ENCODE results near the gene RPN1.

The RPN1 gene

GRCh38 chr3:128581566-128581965 lies 69.1 kb downstream of the RPN1 start:
- TF ChIP-seq GATA2 (IDR thresholded peaks at IDR 0.05; ENCODE audit: low read depth, low read length) (no peak), GATA3 (IDR thresholded peaks at IDR 0.05; ENCODE audit: low read depth, low read length) (no peak)

DNA sequence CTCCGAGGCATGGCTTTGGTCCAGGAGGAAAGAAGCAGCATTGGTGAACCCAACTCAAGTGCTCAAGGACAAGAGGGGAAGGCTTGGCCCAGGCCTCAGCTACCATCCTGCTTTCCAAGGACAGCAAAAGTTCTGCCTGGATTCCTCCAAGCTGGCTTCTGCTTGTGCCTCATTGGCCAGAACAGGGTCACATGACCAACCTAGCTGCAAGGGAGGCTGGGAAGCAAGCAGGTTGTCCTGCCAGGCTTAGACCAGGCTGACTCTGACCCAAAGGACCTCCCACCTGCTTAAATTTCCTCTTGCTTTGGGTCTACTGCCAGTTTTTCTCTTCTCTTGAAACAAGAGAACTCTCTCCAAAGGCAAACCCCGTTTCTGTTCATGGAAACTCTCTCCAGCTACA lies 70.7 kb downstream of the RPN1 start:
- TF ChIP-seq GATA3 (IDR thresholded peaks at IDR 0.05; ENCODE audit: low read depth, low read length) (no peak), GATA2 (IDR thresholded peaks at IDR 0.05; ENCODE audit: low read depth, low read length) (no peak)

DNA sequence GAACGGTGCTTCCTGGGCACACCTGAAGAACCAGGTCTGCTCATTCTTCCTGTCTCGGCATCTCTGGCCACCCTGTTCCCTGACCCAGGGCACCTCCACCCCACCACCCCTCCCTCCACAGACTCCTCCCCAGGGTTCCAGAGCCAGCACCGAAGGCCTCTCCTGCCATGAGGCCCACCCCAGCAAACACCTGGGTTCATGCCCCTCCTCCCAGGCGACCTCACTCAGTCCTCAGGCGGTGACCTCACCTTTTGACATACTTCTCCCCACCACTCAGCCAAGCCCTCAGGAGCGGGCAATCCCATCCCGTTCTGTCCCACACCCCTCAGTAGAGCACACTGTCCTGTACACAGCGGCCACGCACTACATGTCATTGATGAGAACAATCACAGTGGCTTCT lies 72.3 kb downstream of the RPN1 start:
- TF ChIP-seq GATA2 (IDR thresholded peaks at IDR 0.05; ENCODE audit: low read depth, low read length) (no peak), GATA3 (IDR thresholded peaks at IDR 0.05; ENCODE audit: low read depth, low read length) (no peak)

GRCh38 chr3:128577711-128578110 lies 72.9 kb downstream of the RPN1 start:
- TF ChIP-seq GATA2 (IDR thresholded peaks at IDR 0.05; ENCODE audit: low read depth, low read length), result no peak
- TF ChIP-seq GATA3 (IDR thresholded peaks at IDR 0.05; ENCODE audit: low read depth, low read length), result no peak

- TF ChIP-seq GATA2 (IDR thresholded peaks at IDR 0.05; ENCODE audit: low read depth, low read length) (no peak), GATA3 (IDR thresholded peaks at IDR 0.05; ENCODE audit: low read depth, low read length) (no peak)
These were observed 74.3 kb downstream of the RPN1 start for GRCh38 chr3:128576290-128576689.

DNA sequence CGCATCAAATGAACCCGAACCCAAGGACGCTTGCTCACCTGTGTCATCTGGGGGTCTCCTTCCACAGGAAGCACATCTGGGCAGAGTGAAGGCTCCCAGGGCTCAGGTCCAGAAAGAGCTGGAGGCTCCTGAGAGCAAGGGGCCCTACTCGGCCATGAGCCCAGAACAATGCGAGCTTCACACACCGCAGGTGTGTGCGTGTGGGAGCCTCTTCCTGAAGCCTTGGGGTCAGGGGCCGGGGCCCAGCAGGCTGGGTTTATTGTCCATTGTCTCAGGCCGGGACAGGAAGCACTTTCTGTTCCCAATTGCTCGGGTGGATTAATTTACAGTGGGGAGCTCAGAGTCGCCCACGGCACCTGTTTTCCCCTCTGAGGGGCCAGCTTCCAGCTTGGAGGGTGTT lies 74.8 kb downstream of the RPN1 start:
- TF ChIP-seq GATA2 (IDR thresholded peaks at IDR 0.05; ENCODE audit: low read depth, low read length) (no peak), GATA3 (IDR thresholded peaks at IDR 0.05; ENCODE audit: low read depth, low read length) (no peak)

DNA sequence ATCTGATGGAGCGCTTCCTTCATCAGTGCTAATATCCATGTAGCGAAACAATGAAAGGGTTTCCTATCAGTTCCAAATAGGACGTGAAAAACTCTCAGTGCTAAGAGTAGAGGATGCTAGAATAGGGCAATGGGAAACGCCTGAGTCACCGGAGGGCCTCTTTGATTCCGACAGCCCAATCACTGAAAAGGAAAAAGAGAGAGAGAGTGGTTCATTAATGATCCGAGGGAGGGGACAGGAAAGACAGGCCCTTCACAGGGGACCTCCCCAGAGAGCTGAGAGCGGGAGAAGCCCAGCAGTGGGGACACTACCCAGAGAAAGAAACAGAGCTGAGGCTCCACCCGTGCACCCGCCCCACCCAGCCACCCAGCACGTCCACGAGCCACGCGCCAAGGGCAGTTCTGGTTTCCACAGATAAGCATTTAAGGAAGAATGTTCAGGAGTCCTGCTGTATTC lies 76.9 kb downstream of the RPN1 start:
- no peak for TF ChIP-seq GATA2 (IDR thresholded peaks at IDR 0.05; ENCODE audit: low read depth, low read length)
- no peak for TF ChIP-seq GATA3 (IDR thresholded peaks at IDR 0.05; ENCODE audit: low read depth, low read length)

DNA sequence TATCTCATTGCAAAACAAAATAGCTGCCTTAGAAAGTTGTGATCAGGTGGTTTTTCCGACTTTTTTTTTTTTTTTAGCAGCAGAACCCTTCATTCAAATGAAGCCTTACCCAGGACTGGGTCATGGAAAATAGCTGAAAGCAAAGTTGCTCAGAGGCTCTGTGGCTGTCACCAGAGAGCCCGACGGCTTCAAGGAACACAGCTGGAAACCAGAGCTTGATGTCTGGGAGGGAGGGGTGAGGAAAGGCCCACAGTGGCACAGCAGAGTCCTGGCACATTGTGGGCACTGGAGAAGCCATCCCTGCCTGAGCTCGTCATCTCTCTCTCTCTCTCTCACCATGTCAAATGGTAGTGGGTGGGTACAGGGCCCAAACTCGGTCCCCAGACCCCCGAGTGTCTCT lies 77.5 kb downstream of the RPN1 start:
- TF ChIP-seq GATA2 (IDR thresholded peaks at IDR 0.05; ENCODE audit: low read depth, low read length), result no peak

DNA sequence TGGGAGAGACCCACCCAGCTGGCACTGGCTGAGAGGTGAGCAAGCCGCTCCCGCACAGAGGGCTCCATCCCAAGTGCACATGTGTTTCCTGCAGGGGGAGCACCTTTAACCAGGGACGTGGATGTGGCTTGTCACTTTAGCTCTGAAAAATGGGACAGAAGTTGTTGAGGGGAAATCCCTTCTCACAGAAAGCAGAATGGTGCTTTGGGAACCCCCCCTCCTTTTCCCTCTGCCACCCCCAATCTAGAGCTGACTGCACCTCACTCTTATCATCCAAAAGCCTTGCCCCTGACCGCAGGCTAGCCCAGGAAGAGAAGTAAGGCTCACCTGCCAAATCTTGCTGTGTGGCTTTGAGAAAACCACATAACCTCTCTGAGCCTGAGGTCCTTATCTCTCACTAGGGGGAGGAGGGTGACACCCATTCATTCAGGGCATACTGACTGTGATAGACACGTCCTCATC lies 77.9 kb downstream of the RPN1 start:
- TF ChIP-seq GATA3 (IDR thresholded peaks at IDR 0.05; ENCODE audit: low read depth, low read length) (no peak), GATA2 (IDR thresholded peaks at IDR 0.05; ENCODE audit: low read depth, low read length) (no peak)

GRCh38 chr3:128572013-128572412 lies 78.6 kb downstream of the RPN1 start:
- no peak for TF ChIP-seq GATA3 (IDR thresholded peaks at IDR 0.05; ENCODE audit: low read depth, low read length)
- TF ChIP-seq GATA2 (IDR thresholded peaks at IDR 0.05; ENCODE audit: low read depth, low read length), result no peak

Data from SH-SY5Y (cell line).